Embryonic facial prominence (tissue), 1 donor: Measurements from ENCODE around the gene DOK3.
A peak's percentile ranks its signal among the peaks of the same experiment; 100 is the strongest.

ENCODE experiments used
- DNase-seq: peaks from one replicate; pipeline ENCODE4 v3.0.0-alpha.2; 2016; ENCODE audit errors: extremely low spot score

DOK3 gene

DNA sequence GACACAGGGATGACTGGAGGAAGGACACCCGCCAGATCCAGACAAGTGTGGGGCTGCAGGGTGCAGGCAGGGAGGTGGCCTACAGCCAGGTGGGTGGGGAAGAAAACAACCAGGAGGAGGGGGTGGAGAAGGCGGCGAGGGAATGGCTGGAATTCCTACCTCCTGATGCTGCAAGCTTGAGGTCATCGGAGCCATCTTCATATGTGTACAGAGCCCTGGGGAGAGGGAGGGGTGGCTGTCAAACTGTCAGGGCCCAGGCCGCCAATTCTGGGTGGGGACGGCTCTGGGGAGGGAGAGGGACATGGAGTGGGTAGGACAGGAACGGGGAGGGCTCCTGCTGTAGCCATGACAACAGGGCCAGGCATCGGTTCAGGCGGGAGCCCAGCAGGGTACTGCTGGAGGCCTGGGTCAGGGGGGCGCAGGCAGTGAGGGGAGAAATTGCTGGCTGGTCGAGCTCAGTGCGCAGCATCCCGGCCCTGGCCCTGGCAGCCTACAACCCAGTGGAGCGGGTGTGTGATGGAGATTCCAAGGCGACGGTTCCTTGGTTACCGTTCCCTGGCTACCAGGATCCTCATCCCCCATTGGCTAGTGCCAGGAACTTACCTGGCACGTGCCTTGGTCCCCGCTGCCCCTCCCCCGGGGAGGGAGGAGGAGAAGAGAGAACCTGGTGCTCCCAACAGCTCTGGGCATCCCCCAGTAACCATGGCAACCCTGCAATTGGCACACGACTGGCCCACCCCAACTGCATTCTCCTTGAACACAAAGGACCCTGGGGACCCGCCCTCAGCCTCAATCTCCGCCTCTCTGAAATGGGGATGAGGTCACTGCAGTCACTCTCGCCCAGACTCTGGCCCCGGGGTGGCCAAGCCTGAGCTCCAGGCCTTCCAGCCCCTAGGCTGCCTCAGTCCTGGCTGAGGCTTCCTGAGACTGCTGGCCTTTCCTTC lies 40.7 kb downstream of the DOK3 start:
- DNase-seq = no peak

DNA sequence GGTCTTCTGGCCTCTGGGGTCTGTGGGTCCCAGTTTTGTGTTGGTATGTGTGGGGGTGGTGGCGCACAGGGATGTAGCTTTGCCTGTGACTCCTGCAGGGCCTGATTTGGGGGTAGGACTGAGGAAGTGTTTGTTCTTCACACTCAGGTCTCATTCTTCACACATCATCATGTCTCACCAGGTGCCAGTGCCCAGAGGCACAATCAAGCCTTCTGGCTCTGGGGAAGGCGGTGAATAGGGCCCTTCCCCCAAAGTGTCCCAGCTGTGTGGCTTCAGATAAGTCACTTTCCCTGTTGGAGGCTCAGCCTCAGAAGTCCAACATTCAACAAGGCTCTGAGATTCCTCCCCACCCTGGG lies 41.3 kb downstream of the DOK3 start:
- DNase-seq = no peak

- DNase-seq = no peak
These were observed 42.2 kb downstream of the DOK3 start for GRCh38 chr5:177467436-177467835.

DNA sequence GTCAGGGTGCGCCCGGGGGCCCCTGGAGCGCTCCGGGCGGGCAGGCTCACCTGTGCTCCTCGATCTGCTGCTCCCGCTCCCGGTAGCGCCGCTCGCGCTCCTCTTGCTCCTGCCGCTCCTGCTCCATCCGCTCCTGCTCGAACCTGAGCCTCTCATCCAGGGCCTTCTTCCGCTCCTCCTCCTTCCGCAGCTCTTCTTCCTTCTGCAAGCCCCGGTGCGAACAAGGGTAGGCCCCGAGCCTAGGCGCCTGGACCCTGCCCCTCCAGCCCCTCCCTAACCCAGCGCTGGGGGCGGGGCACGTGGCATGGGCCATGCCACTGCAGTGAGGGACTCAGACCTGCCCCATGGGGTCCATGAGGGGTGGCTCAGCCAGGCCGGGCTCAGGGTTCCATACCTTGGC lies 42.8 kb downstream of the DOK3 start:
- DNase-seq = no peak

GRCh38 chr5:177465044-177465443 lies 44.6 kb downstream of the DOK3 start:
- no peak for DNase-seq

- DNase-seq = no peak
These were observed 47.5 kb downstream of the DOK3 start for GRCh38 chr5:177462021-177462670.

GRCh38 chr5:177459819-177460628 lies 49.6 kb downstream of the DOK3 start:
- DNase-seq = no peak

- no peak for DNase-seq
These were observed 50.3 kb downstream of the DOK3 start for GRCh38 chr5:177459357-177459756.

- DNase-seq = no peak
These were observed 50.7 kb downstream of the DOK3 start for GRCh38 chr5:177458912-177459350.

- DNase-seq = no peak
These were observed 51.6 kb downstream of the DOK3 start for GRCh38 chr5:177457852-177458681.

DNA sequence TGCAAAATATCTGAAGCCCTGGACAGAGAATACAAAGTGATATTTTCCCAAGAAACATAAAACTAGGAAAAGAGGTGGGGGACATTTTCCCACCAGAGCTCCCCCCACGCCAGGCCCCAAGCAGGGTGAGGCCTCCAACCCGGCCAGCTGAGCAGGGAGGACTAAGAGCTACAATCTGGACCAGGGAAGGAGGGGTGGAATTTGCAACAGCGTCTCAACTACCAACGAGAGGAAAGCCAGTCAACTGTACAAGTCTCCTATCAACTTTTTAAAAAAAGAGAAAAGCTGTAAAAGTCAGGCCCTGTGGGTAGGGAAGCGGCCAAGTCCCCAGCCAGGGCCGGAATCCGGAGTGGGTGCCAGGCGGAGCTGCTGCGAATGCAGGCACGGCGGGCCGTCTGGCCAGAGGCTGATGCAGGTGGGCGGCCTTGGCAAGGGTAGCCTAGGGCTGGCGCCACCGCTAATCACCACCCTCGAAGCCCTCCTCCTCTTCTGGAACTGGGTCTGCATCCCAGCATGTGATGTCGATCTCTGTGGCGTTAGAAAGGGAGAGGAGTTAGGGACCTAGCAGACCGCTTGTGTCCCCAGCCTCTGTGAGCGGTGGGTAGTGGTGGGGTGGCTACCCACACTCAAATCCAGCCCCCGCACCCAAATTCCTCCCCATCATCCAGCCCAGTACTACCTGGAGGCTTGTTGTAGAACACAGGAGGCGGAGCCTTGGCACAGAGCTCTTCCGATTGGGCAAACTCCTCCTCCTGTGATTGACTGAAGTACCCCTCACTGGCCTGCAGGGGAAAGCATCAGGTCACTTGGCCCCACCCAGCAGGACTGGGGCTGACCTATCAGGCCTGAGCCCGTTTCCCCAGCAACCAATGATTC lies 52.4 kb downstream of the DOK3 start:
- peak; percentile 76 for DNase-seq

DNA sequence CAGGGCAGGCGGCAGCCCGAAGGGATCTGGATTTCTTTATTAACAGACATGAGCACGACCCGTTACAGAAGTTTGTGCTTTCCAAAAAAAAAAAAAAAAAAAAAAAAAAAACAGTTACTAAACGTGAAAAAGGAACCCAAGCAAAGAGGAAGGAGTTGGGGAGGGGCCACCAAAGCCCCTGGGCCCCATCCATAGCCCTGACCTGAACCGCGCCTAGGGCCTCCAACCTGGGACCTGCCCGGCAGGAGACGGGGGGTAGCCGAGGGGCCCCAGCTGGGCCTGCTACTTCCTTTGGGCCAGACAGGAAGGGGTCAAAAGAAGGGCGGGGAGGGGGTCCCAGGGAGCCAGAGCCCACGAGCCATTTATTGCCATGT lies 53.0 kb downstream of the DOK3 start:
- no peak for DNase-seq

DNA sequence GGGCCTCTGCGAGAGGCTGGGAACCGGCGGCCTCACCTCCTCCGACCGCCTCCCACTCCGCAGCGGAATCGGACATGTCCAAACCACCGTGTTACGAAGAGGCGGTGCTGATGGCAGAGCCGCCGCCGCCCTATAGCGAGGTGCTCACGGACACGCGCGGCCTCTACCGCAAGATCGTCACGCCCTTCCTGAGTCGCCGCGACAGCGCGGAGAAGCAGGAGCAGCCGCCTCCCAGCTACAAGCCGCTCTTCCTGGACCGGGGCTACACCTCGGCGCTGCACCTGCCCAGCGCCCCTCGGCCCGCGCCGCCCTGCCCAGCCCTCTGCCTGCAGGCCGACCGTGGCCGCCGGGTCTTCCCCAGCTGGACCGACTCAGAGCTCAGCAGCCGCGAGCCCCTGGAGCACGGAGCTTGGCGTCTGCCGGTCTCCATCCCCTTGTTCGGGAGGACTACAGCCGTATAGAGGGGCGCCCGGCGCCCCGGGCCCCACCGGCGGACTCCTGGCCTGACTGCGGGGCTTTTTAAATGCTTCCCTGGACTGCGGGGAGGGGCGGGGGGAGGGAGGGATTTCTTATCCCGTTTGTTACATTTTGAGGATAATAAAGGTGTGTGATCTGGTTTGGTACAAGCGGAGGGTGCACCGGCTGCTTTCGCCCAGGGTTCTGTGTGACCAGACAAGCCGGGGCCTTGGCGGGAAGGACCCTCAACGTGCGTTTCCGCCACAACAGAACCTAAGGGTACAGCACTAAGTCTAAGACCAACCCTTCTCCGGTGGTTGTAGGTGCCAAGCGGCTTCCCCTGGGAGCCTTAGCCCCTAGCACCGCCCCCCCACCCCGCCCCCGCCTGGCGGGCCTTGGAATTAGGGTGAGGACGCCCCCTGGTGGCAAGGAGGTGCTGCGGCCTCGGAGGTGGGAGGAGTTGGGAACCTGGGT lies 53.7 kb downstream of the DOK3 start:
- DNase-seq = peak; percentile 60

GRCh38 chr5:177455036-177455660 lies 54.5 kb downstream of the DOK3 start:
- DNase-seq = peak; percentile 38

DNA sequence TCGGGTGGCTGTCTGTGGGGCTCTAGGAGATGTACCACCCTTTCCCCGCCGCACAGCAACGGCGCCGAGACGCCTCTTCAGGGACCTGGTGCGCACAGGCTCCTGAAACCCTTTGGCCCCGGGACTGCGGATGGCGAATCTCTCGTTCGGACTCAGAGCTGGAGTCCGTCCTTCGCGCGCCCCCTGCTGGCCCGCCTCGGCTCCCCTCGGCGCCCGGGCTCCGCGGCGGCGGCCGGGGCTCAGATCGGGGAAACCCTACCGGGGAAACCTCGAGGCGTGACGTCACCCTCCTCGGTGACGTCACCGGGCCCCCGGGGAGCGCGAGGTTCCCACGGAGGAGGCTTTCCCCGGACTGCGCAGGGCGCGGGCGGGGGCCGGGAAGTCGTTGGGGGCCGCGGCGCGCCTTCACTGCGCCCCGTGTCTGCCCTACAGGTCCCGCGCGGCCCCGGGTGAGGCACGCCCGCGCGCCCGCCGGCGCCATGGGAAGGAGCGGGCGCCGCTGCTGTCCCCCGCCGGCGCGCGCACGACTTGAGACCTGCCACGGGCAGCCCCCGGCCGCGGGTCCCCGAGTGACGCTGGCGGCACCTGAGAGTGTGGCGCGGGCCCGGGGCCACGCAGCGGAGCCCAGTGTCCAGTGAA lies 55.1 kb downstream of the DOK3 start:
- DNase-seq = peak; percentile 82

DNA sequence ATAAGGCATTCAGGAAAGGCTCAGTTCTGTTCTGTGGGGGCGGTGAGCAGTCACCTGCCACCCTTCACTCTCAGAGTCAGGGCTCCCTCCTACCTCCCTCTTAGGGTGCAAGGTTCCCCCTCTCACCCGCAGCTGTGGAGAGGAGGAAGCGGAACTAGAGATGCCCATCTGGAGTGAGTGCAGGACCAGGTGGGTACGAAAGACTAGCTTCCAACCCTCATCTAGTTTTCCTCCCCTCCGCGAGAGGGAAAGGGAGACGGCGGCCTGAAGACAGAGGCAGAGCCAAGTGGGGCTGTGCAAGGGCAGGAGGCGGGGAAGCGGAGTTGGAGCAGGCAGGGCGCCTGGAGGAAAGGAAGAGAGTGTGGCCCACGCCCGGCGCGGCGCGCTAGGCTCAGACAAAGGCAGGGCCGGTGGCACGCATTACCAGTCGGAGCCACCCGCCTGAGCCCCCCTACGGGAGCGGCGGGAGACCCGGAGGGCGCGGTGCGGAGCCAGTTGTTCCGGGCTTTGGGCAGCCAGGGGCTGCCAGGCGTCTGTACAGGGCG lies 55.7 kb downstream of the DOK3 start:
- no peak for DNase-seq

DNA sequence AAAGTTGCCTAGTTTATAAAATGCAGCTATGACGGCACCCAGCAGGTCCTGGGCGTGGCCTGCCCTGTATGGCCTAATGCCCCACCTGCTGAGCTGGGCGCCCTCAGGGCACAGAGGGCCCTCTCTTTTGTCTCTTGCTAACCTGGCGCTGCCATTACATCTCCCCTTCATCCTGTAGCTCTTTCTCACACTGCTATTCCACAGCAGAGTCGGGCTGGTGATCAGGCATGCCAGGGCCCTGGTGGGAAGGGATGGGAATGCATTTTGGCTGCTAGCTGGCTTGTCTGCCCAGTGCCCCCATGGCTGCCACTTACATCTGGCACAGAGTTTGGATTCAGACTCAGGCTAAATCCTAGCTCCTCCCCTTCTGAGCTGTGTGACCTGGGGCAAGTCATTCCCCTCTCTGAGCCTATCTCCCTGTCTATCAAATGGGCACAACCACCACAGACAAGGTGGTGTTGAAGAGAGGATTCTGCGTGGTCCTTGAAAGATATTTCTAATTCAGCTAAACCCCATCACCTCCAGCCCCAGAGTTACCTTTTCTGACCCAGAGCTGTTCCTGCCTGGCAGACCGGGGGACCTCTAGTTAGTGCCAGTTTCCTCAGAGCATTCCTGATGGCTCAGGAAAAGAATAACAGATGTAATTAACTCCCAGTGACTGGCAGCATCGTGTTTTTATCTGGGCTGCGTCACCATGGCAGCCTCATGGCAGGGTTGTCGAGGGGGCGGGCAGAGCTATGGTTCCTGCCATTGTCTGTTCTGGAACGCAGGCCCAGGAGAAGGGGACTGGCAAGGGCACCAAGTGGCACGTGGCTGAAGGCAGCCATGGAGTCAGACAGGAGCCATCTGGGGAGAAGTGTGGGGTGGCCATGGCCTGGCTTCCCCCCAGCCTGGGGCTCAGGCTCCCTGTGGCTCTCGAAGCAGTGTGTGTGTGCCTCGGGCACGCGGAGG lies 56.7 kb downstream of the DOK3 start:
- DNase-seq = no peak
